OCI-LY7 (cell line): Measurements from ENCODE around the gene REG4. TPM values are rescaled to one million over a fixed set of nuclear protein-coding genes. Genes with fewer than 3 reads are reported as not detected.

Experiments used
- BruUV-seq: library from RNA; stranded (reverse); fragments of 400-500 nt; replicated peaks from 2 replicates; lab custom pipeline; 2021; lab: Mats Ljungman, UMichigan
- CTCF ChIA-PET: fragments of 300-600 bp; sonication (Branson Sonifier 250); formaldehyde crosslinking; loops from one replicate; lab custom pipeline; 2022; ENCODE audit warnings: antibody characterized with exemption; ENCODE audit not compliant: unreplicated experiment; lab: Charles Lee
- POLR2A ChIA-PET: fragments of 300-600 bp; sonication (Branson Sonifier 250); formaldehyde crosslinking; loops from one replicate; lab custom pipeline; 2022; ENCODE audit warnings: antibody characterized with exemption; lab: Charles Lee
- DNase-seq: peaks from one replicate; pipeline ENCODE4 v3.0.0-alpha.2; 2015; ENCODE audit warnings: low spot score
- H2AFZ ChIP-seq: fragments of 200-600 bp; sonication (generic), shearing (Covaris generic); 2 replicates; pipeline ENCODE4 v1.6.1; 2014; ENCODE audit warnings: mild to moderate bottlenecking, antibody characterized with exemption, low read length, moderate library complexity
- H3K27ac ChIP-seq: fragments of 200-600 bp; sonication (generic); 2 replicates; pipeline ENCODE4 v1.5.1; 2014; ENCODE audit warnings: mixed run types, low read depth, mild to moderate bottlenecking, moderate library complexity, low read length, inconsistent platforms; ENCODE audit not compliant: poor library complexity, severe bottlenecking
- H3K36me3 ChIP-seq: fragments of 200-600 bp; sonication (generic); 2 replicates; pipeline ENCODE4 v1.6.1; 2014; ENCODE audit warnings: mild to moderate bottlenecking, antibody characterized with exemption, low read length, moderate library complexity, mixed read lengths; ENCODE audit not compliant: insufficient read depth
- H3K4me1 ChIP-seq: fragments of 200-600 bp; sonication (generic); 2 replicates; pipeline ENCODE4 v1.5.1; 2014; ENCODE audit warnings: mild to moderate bottlenecking, low read length; ENCODE audit not compliant: insufficient read depth, poor library complexity, severe bottlenecking
- H3K4me2 ChIP-seq: fragments of 200-600 bp; sonication (generic); 2 replicates; pipeline ENCODE4 v1.6.1; 2014; ENCODE audit warnings: mild to moderate bottlenecking, low read length
- H3K4me3 ChIP-seq: fragments of 200-600 bp; sonication (generic); 2 replicates; pipeline ENCODE4 v1.5.1; 2014; ENCODE audit warnings: mild to moderate bottlenecking, low read depth, low read length; ENCODE audit not compliant: poor library complexity, severe bottlenecking
- H3K79me2 ChIP-seq: fragments of 200-600 bp; sonication (generic); 2 replicates; pipeline ENCODE4 v1.6.1; 2016; ENCODE audit warnings: low read depth, mild to moderate bottlenecking, low read length, moderate library complexity, mixed read lengths; ENCODE audit not compliant: insufficient read depth
- H3K9me2 ChIP-seq: fragments of 200-600 bp; sonication (generic); 2 replicates; pipeline ENCODE4 v1.6.1; 2016; ENCODE audit warnings: mild to moderate bottlenecking, low read length, mixed read lengths; ENCODE audit not compliant: insufficient read depth
- H3K9me3 ChIP-seq: fragments of 200-600 bp; sonication (generic); 2 replicates; pipeline ENCODE4 v1.6.1; 2014; ENCODE audit warnings: mild to moderate bottlenecking, mixed run types, low read length, mixed read lengths
- H4K20me1 ChIP-seq: fragments of 200-600 bp; sonication (generic); 2 replicates; pipeline ENCODE4 v1.6.1; 2014; ENCODE audit warnings: mild to moderate bottlenecking, antibody characterized with exemption, low read length, moderate library complexity, mixed read lengths; ENCODE audit not compliant: insufficient read depth
- CTCF ChIP-seq: fragments of 200-600 bp; sonication (generic); conservative IDR thresholded peaks from 2 replicates; pipeline ENCODE4 v1.5.1; 2014; ENCODE audit warnings: mild to moderate bottlenecking, antibody characterized with exemption, low read length, moderate library complexity, mixed read lengths
- EZH2phosphoT487 ChIP-seq: fragments of 200-600 bp; sonication (generic); IDR thresholded peaks from 2 replicates; pipeline ENCODE4 v1.6.1; 2018; ENCODE audit warnings: low read depth, borderline replicate concordance, mild to moderate bottlenecking, mixed run types, antibody characterized with exemption, low read length, moderate library complexity, mixed read lengths
- intact Hi-C: fragments of 100-400 bp; cut with micrococcal nuclease; formaldehyde crosslinking; loops from one replicate; pipeline ENCODE4 v1.10.0; 2022; ENCODE audit not compliant: unreplicated experiment
- total RNA-seq, 2 experiments: library from RNA; depleted of rRNA in 1 of 2; stranded (reverse); fragments of >200 nt in 1 of 2; shearing (Covaris generic) in 1 of 2; gene quantifications; 2 replicates each; pipeline ENCODE4 v1.2.3, GENCODE V29; 2014 to 2022

Gene REG4
- total RNA-seq, 2 experiments from 2014 or later = not detected

- no peak overlapping the region for H3K4me2 ChIP-seq
- H3K4me1 ChIP-seq = no peaks in the 10 kb centered on the region
- H2AFZ ChIP-seq = no peak overlapping the region
- no peaks in the 10 kb centered on the region for H3K36me3 ChIP-seq
- no peaks in the 10 kb centered on the region for H3K79me2 ChIP-seq
- no peaks in the 10 kb centered on the region for H4K20me1 ChIP-seq
- H3K27ac ChIP-seq = no peak overlapping the region
- TF ChIP-seq CTCF = no peak
- TF ChIP-seq EZH2phosphoT487 = no peak
- POLR2A ChIA-PET = no interaction called here
- H3K9me2 ChIP-seq = no peaks in the 10 kb centered on the region
- H3K9me3 ChIP-seq = no peaks in the 10 kb centered on the region
- CTCF ChIA-PET = no interaction called here
- intact Hi-C loops = no loop called here
- DNase-seq = no peak
- no peak overlapping the region for H3K4me3 ChIP-seq
- no TSS peak for BruUV-seq
Measured at GRCh38 chr1:119782631-119783325, 28.5 kb downstream of the REG4 start.

GRCh38 chr1:119781434-119782210 lies 29.6 kb downstream of the REG4 start:
- BruUV-seq = no TSS peak
- no peaks in the 10 kb centered on the region for H3K36me3 ChIP-seq
- no peak for DNase-seq
- no peaks in the 10 kb centered on the region for H3K4me1 ChIP-seq
- CTCF ChIA-PET = no interaction called here
- no peak overlapping the region for H3K4me2 ChIP-seq
- no peaks in the 10 kb centered on the region for H3K79me2 ChIP-seq
- H2AFZ ChIP-seq = no peak overlapping the region
- POLR2A ChIA-PET = no interaction called here
- H4K20me1 ChIP-seq = no peaks in the 10 kb centered on the region
- H3K9me3 ChIP-seq = no peaks in the 10 kb centered on the region
- TF ChIP-seq EZH2phosphoT487 = no peak
- TF ChIP-seq CTCF = no peak
- no peak overlapping the region for H3K27ac ChIP-seq
- H3K4me3 ChIP-seq = no peak overlapping the region
- intact Hi-C loops = no loop called here
- H3K9me2 ChIP-seq = no peaks in the 10 kb centered on the region
